Measurements from ENCODE around the gene PSEN2. TPM values are rescaled to one million over a fixed set of nuclear protein-coding genes. Genes with fewer than 3 reads are reported as not detected.

PSEN2 gene
- total and polyA plus RNA-seq, 2 of the 8 experiments (the other 6 are each of a cell fraction or from before 2014, with no cell fraction given): 22.9 to 29.0 TPM

- H4K5ac ChIP-seq (ENCODE audit: insufficient read length, low read depth, low read length): no peak overlapping the region
- H2BK120ac ChIP-seq (replicated peaks; ENCODE audit: low read depth, low read length): no peak overlapping the region
- peaks cover 0 to 14% (median 5%) of the 10 kb centered on the region in 4 experiments; a peak in 4 of 7 replicates for H3K27me3 ChIP-seq (replicated peaks in 1 of 4; ENCODE audit: control insufficient read depth in 3 of 4, extremely low read depth in 1 of 4, insufficient read depth in 3 of 4, low read length in 3 of 4)
- H3K9ac ChIP-seq (replicated peaks in 1 of 4; ENCODE audit: extremely low read depth in 1 of 4, low read depth in 3 of 4, low read length in 3 of 4): no peak overlapping the region
- no peak overlapping the region for H3K4me3 ChIP-seq (ENCODE audit: extremely low read depth in 1 of 4, insufficient read depth in 2 of 4, low read depth in 3 of 4, low read length in 4 of 4)
- H3K4ac ChIP-seq (replicated peaks; ENCODE audit: insufficient read length, low read depth, low read length): no peak overlapping the region
- H3K27ac ChIP-seq (ENCODE audit: low read depth, low read length): no peak overlapping the region
- no peak overlapping the region for H2BK20ac ChIP-seq (ENCODE audit: low read length)
- H4K91ac ChIP-seq (replicated peaks; ENCODE audit: insufficient read length, low read length): no peak overlapping the region
- FAIRE-seq (no peak), DNase-seq (ENCODE audit: low read depth in 1 of 2, low spot score in 2 of 2) (no peak)
- no peak overlapping the region for H2BK5ac ChIP-seq (ENCODE audit: low read depth, low read length)
- peaks cover 10% of the 10 kb centered on the region; the same call in 1 of the 2 replicates for H3K23me2 ChIP-seq (ENCODE audit: low read depth, low read length)
- no peaks in the 10 kb centered on the region for H3K9me3 ChIP-seq (ENCODE audit: insufficient read depth in 2 of 2, low read depth in 1 of 2, low read length in 1 of 2)
- no peak overlapping the region for H3K56ac ChIP-seq (replicated peaks; ENCODE audit: insufficient read length, low read depth, low read length)
- H3K14ac ChIP-seq (ENCODE audit: insufficient read length): no peak overlapping the region
- ChIA-PET POLR2A (ENCODE audit: partially characterized antibody) (interaction anchor here (1.3 kb wide), 1 partner anchor 14 kb away, joined by 3 read pairs; no protein-coding TSS in a partner anchor), CTCF (ENCODE audit: partially characterized antibody) (no interaction called here)
- H2BK12ac ChIP-seq (ENCODE audit: low read depth, low read length): no peak overlapping the region
- H3K36me3 ChIP-seq (ENCODE audit: control insufficient read depth in 2 of 4, insufficient read depth in 4 of 4, low read length in 3 of 4): no peaks in the 10 kb centered on the region
- H2BK15ac ChIP-seq (ENCODE audit: low read length): no peak overlapping the region
- H2AFZ ChIP-seq (ENCODE audit: low read length): no peak overlapping the region
- no peak overlapping the region for H4K8ac ChIP-seq (ENCODE audit: extremely low read depth, insufficient read depth, low read length)
- WGBS, 2 experiments (ENCODE audit: extremely low coverage in 1 of 2, insufficient coverage in 1 of 2, insufficient read length in 1 of 2, insufficient replicate concordance in 2 of 2, low coverage in 1 of 2, low lambda C conversion rate in 2 of 2, missing lambda C conversion rate in 1 of 2): 100% methylated on average over 1 of the region's 1 CpG; no CpG with 5 or more reads in 1 of the 2 experiments
- H4K20me1 ChIP-seq (replicated peaks in 1 of 2; ENCODE audit: control insufficient read depth in 1 of 2, insufficient read depth in 2 of 2, low read length in 2 of 2): no peaks in the 10 kb centered on the region
- H3K23ac ChIP-seq (ENCODE audit: insufficient read length): no peak overlapping the region
- no peaks in the 10 kb centered on the region; the same call in 1 of the 2 replicates for H3K79me1 ChIP-seq (ENCODE audit: low read depth, low read length)
- H3K4me1 ChIP-seq (replicated peaks in 1 of 4; ENCODE audit: control insufficient read depth in 3 of 4, insufficient read depth in 4 of 4, low read length in 3 of 4): peaks cover 4 to 18% (median 13%) of the 10 kb centered on the region in 4 experiments
- no peaks in the 10 kb centered on the region for H3K79me2 ChIP-seq (ENCODE audit: control insufficient read depth in 1 of 2, insufficient read depth in 2 of 2, low read length in 2 of 2)
- no peak overlapping the region for H2AK5ac ChIP-seq (ENCODE audit: low read depth, low read length)
- no peak overlapping the region for H3K4me2 ChIP-seq (ENCODE audit: insufficient read depth in 1 of 2, low read depth in 2 of 2, low read length in 2 of 2)
- H3K18ac ChIP-seq (ENCODE audit: extremely low read depth, low read length): no peak overlapping the region
- no peak for TF ChIP-seq TAF1 (IDR thresholded peaks at IDR 0.05; ENCODE audit: low read depth, low read length)
- TF ChIP-seq BRCA1 (IDR thresholded peaks at IDR 0.05; ENCODE audit: low read depth, low read length): no peak
- no peak for TF ChIP-seq RBBP5 (IDR thresholded peaks at IDR 0.05; ENCODE audit: borderline replicate concordance, low read depth, low read length)
- TF ChIP-seq CTCF (IDR thresholded peaks at IDR 0.05; ENCODE audit: control extremely low read depth in 1 of 3, insufficient read depth in 1 of 3, low read depth in 1 of 3, low read length in 3 of 3): no peak
- no peak for TF ChIP-seq NANOG (IDR thresholded peaks at IDR 0.05; ENCODE audit: insufficient read depth, low read depth, low read length, poor library complexity, severe bottlenecking)
- no peak for TF ChIP-seq SIN3A (conservative IDR thresholded peaks at IDR 0.05 in 1 of 2, IDR thresholded peaks at IDR 0.05 in 1 of 2; ENCODE audit: low read depth in 1 of 2, low read length in 2 of 2)
- TF ChIP-seq POU5F1 (IDR thresholded peaks at IDR 0.05; ENCODE audit: low read depth, low read length): no peak
- TF ChIP-seq SP1 (IDR thresholded peaks at IDR 0.05; ENCODE audit: low read depth, low read length): no peak
- no peak for TF ChIP-seq USF2 (IDR thresholded peaks at IDR 0.05; ENCODE audit: low read length)
- TF ChIP-seq CREB1 (IDR thresholded peaks at IDR 0.05): no peak
- TF ChIP-seq SP2 (IDR thresholded peaks at IDR 0.05; ENCODE audit: low read length): no peak
Measured at GRCh38 chr1:226868726-226869125, 1.7 kb upstream of the PSEN2 start.
